GM19372 (cell line): ENCODE data around the gene NAB2.
A peak's percentile ranks its signal among the peaks of the same experiment; 100 is the strongest.
"Not testable (repeated sequence)": the region's sequence is repeated elsewhere in the genome, so short reads cannot be mapped to it uniquely, and the experiment has no call there.

ENCODE experiments used
- ATAC-seq: cut with Tn5 transposase; IDR thresholded peaks from one replicate; pipeline ENCODE4 v1.9.1; 2021; ENCODE audit warnings: mild to moderate bottlenecking, low read depth, moderate library complexity; ENCODE audit not compliant: unreplicated experiment

The NAB2 gene

GRCh38 chr12:57088354-57089270 is at the start of gene NAB2:
Gene NAB2 (plus strand): TSS chr12:57089114. CDS start chr12:57089272, 158 bp downstream.
- ATAC-seq, result peak; percentile 53

GRCh38 chr12:57040211-57040610 is 48.7 kb upstream of the NAB2 start:
- ATAC-seq, result no peak

- ATAC-seq, result no peak
Observed at GRCh38 chr12:57040750-57041149, 48.2 kb upstream of the NAB2 start.

GRCh38 chr12:57042695-57043094 is 46.2 kb upstream of the NAB2 start:
- no peak for ATAC-seq

- no peak for ATAC-seq
Observed at GRCh38 chr12:57044468-57044867, 44.4 kb upstream of the NAB2 start.

- no peak for ATAC-seq
Observed at GRCh38 chr12:57044889-57045288, 44.0 kb upstream of the NAB2 start.

GRCh38 chr12:57046086-57046791 is 42.7 kb upstream of the NAB2 start:
- no peak for ATAC-seq

- no peak for ATAC-seq
Observed at GRCh38 chr12:57046947-57047890, 41.7 kb upstream of the NAB2 start.

GRCh38 chr12:57047981-57048380 is 40.9 kb upstream of the NAB2 start:
- no peak for ATAC-seq

- ATAC-seq, result no peak
Observed at GRCh38 chr12:57048423-57049118, 40.3 kb upstream of the NAB2 start.

GRCh38 chr12:57049119-57049446 is 39.8 kb upstream of the NAB2 start:
- no peak for ATAC-seq

- no peak for ATAC-seq
Observed at GRCh38 chr12:57049890-57050289, 39.0 kb upstream of the NAB2 start, which contains the start of gene MYO1A. Gene MYO1A (minus strand): TSS chr12:57050129. CDS start chr12:57048323, 1,806 bp downstream.

GRCh38 chr12:57051011-57051410 is 37.9 kb upstream of the NAB2 start:
- ATAC-seq, result no peak

GRCh38 chr12:57053146-57053545 is 35.8 kb upstream of the NAB2 start:
- not testable (repeated sequence) for ATAC-seq

- not testable (repeated sequence) for ATAC-seq
Observed at GRCh38 chr12:57053901-57054300, 35.0 kb upstream of the NAB2 start.

GRCh38 chr12:57055824-57056223 is 33.1 kb upstream of the NAB2 start:
- no peak for ATAC-seq

GRCh38 chr12:57057067-57057751 is 31.7 kb upstream of the NAB2 start:
- no peak for ATAC-seq

- no peak for ATAC-seq
Observed at GRCh38 chr12:57058454-57058853, 30.5 kb upstream of the NAB2 start.

GRCh38 chr12:57063991-57064685 is 24.8 kb upstream of the NAB2 start:
- peak; percentile 91 for ATAC-seq
